Activated T-helper 2 cell treated with anti-CD3 and anti-CD28 coated beads, Interferon-gamma antibody, Interleukin-2, Interleukin-4, amounts not matched to agents 10 μg/mL and 5 μg/mL and 100 μg/mL, durations not matched to agents 14 hours and 24 hours and 36 hours (primary cell): ENCODE measurements around the gene GABRR3. TPM values are rescaled to one million over a fixed set of nuclear protein-coding genes. Genes with fewer than 3 reads are reported as not detected.

Source experiments
- DNase-seq: peaks from one replicate; pipeline ENCODE4 v3.0.0; 2021; ENCODE audit warnings: low spot score
- H3K27ac Mint-ChIP-seq: one replicate; pipeline ENCODE4 v1.8.0; 2021; ENCODE audit warnings: mixed read lengths
- H3K27me3 Mint-ChIP-seq: one replicate; pipeline ENCODE4 v1.8.0; 2021; ENCODE audit warnings: low read depth, mixed read lengths
- H3K36me3 Mint-ChIP-seq: one replicate; pipeline ENCODE4 v1.8.0; 2021; ENCODE audit warnings: low read depth, mixed read lengths
- H3K4me1 Mint-ChIP-seq: one replicate; pipeline ENCODE4 v1.8.0; 2021; ENCODE audit warnings: low read depth, mixed read lengths
- H3K4me3 Mint-ChIP-seq: one replicate; pipeline ENCODE4 v1.8.0; 2021; ENCODE audit warnings: low read depth, mild to moderate bottlenecking, moderate library complexity, mixed read lengths
- H3K9me3 Mint-ChIP-seq: one replicate; pipeline ENCODE4 v1.8.0; 2021; ENCODE audit warnings: mixed read lengths
- intact Hi-C: fragments of 100-400 bp; cut with micrococcal nuclease; formaldehyde crosslinking; loops from one replicate; pipeline ENCODE4 v1.15.1; 2023
- total RNA-seq: library from RNA; stranded (reverse); gene quantifications from 2 replicates; pipeline ENCODE4 v1.2.3, GENCODE V29; 2022

GABRR3 gene
- total RNA-seq, 1 donor from 2014 or later = not detected

- H3K27ac Mint-ChIP-seq = no peak overlapping the region
- H3K4me3 Mint-ChIP-seq = no peak overlapping the region
- no peaks in the 10 kb centered on the region for H3K36me3 Mint-ChIP-seq
- H3K9me3 Mint-ChIP-seq = no peaks in the 10 kb centered on the region
- H3K27me3 Mint-ChIP-seq = peaks cover 6% of the 10 kb centered on the region
- DNase-seq = no peak
- H3K4me1 Mint-ChIP-seq = peaks cover 28% of the 10 kb centered on the region
- intact Hi-C loops = no loop called here
Measured at GRCh38 chr3:97994328-97994945, 40.7 kb downstream of the GABRR3 start.

DNA sequence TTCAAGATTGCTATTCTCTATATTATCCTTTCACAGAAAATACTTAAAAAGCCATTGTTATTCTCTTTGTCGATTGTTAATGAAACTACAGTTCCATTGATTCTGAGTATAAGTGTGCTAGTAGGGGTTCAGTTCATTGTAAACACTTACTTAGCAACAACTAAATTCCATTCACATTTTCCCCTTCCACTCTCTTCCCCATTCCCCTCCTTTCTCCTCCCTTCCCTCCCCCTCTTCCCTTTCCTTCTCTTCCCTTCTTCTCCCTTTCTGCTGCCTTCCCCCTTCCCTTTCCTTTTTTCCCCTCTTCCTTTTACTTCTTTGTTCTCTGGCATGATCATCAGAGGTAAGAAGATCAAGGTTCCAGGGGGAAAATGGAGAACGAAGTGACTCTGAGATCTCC, 41.6 kb downstream of the GABRR3 start:
- intact Hi-C loops = no loop called here
- DNase-seq = no peak
- peaks cover 5% of the 10 kb centered on the region for H3K9me3 Mint-ChIP-seq
- H3K4me3 Mint-ChIP-seq = no peak overlapping the region
- H3K27ac Mint-ChIP-seq = no peak overlapping the region
- peaks cover 2% of the 10 kb centered on the region for H3K36me3 Mint-ChIP-seq
- H3K4me1 Mint-ChIP-seq = peaks cover 26% of the 10 kb centered on the region
- peaks cover 6% of the 10 kb centered on the region for H3K27me3 Mint-ChIP-seq

DNA sequence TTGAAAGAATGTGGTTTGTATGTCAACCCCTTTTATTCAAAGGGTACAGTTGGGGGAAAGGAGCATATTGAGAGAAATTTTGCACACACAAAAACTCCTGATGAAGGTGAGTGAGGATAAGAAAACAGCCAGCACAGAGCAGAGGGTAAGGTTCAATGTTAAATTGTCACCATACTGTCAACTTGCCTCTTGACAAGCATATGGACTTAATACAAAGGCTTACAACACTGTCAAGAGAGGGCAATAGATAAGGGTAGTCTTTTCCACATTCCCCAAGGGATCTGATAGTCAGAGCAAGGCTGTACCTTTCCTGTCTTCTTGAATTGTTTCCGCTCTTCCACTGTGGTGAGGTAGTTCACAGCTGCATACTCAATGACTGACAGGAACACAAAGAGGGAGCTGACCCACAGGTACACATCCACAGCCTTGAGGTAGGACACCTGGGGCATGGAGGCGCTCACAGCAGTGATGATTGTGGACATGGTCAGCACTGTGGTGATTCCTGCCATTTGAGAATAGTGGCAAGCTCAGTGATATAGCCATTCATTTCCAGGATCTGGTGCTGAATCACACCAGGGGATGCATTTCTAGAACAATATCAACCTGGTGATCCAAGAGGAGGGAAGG, 42.5 kb downstream of the GABRR3 start:
- Mint-ChIP-seq H3K4me3 (no peak overlapping the region), H3K27ac (no peak overlapping the region), H3K27me3 (peaks cover 6% of the 10 kb centered on the region)

GRCh38 chr3:97991293-97991682, 43.8 kb downstream of the GABRR3 start:
- peak overlapping the region; percentile 51 for H3K4me3 Mint-ChIP-seq

More for the DNA sequence above, 42.5 kb downstream of the GABRR3 start:
- H3K9me3 Mint-ChIP-seq = peaks cover 14% of the 10 kb centered on the region
- DNase-seq = no peak
- H3K36me3 Mint-ChIP-seq = peaks cover 9% of the 10 kb centered on the region
- peaks cover 28% of the 10 kb centered on the region for H3K4me1 Mint-ChIP-seq
- intact Hi-C loops = no loop called here

DNA sequence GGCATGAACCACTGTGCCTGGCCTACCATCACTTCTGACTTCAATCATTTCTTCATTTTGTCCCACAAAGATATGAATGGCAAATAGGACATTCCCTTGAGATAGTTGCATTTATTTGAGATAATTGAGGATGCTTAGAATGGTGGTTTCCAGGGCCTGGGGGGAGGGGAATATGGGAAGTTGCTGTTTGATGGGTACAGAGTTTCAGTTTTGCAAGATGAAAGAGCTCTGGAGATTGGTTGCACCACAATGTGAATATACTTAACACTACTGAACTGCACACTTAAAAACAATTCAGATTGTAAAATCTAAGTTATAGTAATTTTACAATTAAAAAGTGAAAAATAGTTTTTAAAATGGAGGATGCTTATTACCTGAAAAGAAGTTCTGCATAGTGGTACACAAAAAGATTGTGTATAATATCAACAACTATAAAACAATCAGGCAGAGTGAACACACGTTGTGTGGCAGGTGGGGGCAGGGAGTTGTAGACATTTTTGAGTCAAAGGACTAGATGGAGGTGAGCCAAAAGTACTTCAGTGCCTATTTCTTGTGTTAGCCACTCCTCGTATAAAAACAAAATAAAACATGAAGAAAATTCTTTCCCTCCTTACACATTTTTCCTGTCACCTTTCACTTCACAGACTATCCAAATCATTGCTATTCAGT, 44.4 kb downstream of the GABRR3 start:
- H3K27ac Mint-ChIP-seq = no peak overlapping the region
- H3K27me3 Mint-ChIP-seq = peaks cover 6% of the 10 kb centered on the region
- peaks cover 15% of the 10 kb centered on the region for H3K9me3 Mint-ChIP-seq
- intact Hi-C loops = loop anchor here (1.0 to 2.0 kb wide), 2 partner anchors 8 to 18 kb away; partner anchors contain the start of gene RIOX2
- peaks cover 25% of the 10 kb centered on the region for H3K4me1 Mint-ChIP-seq
- peak overlapping the region; percentile 51 for H3K4me3 Mint-ChIP-seq
- peaks cover 9% of the 10 kb centered on the region for H3K36me3 Mint-ChIP-seq
- DNase-seq = no peak

More at GRCh38 chr3:97991293-97991682, 43.8 kb downstream of the GABRR3 start:
- peaks cover 6% of the 10 kb centered on the region for H3K27me3 Mint-ChIP-seq
- H3K4me1 Mint-ChIP-seq = peaks cover 25% of the 10 kb centered on the region
- H3K36me3 Mint-ChIP-seq = peaks cover 9% of the 10 kb centered on the region
- intact Hi-C loops = loop anchor here (2.0 kb wide), 1 partner anchor 18 kb away; the partner anchor contains the start of gene RIOX2
- H3K9me3 Mint-ChIP-seq = peaks cover 15% of the 10 kb centered on the region
- H3K27ac Mint-ChIP-seq = no peak overlapping the region
- DNase-seq = no peak

GRCh38 chr3:97988784-97989568, 46.1 kb downstream of the GABRR3 start:
- Mint-ChIP-seq H3K4me1 (peaks cover 25% of the 10 kb centered on the region), H3K4me3 (no peak overlapping the region), H3K36me3 (peaks cover 9% of the 10 kb centered on the region), H3K27me3 (peaks cover 4% of the 10 kb centered on the region), H3K27ac (peak overlapping the region; percentile 1), H3K9me3 (peaks cover 15% of the 10 kb centered on the region)
- no peak for DNase-seq
- intact Hi-C loops = no loop called here

GRCh38 chr3:97987306-97987705, 47.8 kb downstream of the GABRR3 start:
- H3K27me3 Mint-ChIP-seq = no peaks in the 10 kb centered on the region
- no peak overlapping the region for H3K27ac Mint-ChIP-seq
- peaks cover 9% of the 10 kb centered on the region for H3K36me3 Mint-ChIP-seq
- H3K4me1 Mint-ChIP-seq = peaks cover 33% of the 10 kb centered on the region
- peaks cover 15% of the 10 kb centered on the region for H3K9me3 Mint-ChIP-seq
- H3K4me3 Mint-ChIP-seq = no peak overlapping the region
- no peak for DNase-seq
- intact Hi-C loops = no loop called here

- DNase-seq = no peak
- peaks cover 29% of the 10 kb centered on the region for H3K4me1 Mint-ChIP-seq
- no peak overlapping the region for H3K4me3 Mint-ChIP-seq
- peaks cover 13% of the 10 kb centered on the region for H3K36me3 Mint-ChIP-seq
- intact Hi-C loops = loop anchor here (2.0 to 5.0 kb wide), 3 partner anchors 39 to 573 kb away; no protein-coding TSS in a partner anchor
- no peaks in the 10 kb centered on the region for H3K27me3 Mint-ChIP-seq
- H3K9me3 Mint-ChIP-seq = peaks cover 14% of the 10 kb centered on the region
- H3K27ac Mint-ChIP-seq = no peak overlapping the region
Measured at GRCh38 chr3:97983933-97984491, 51.1 kb downstream of the GABRR3 start.

DNA sequence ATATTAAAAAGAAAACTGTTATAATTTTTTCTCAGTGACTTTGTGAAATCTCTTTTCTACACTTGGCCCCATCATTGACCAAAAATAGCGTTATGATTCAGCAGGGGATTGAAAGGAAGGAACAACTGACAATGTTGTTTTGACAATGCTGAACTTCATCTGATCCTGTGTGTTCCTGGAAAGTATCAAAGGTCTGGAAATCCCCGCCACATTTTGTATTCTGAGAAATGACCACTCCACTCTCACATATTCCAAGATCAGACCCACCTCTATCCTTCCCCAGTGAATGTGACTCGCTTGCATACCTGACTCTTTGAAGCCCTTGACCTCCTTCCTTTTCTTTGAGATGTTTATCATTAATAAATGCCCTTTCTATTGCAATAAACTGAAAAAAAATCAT, 53.2 kb downstream of the GABRR3 start:
- Mint-ChIP-seq H3K4me3 (peak overlapping the region; percentile 1), H3K27ac (peak overlapping the region; percentile 70), H3K27me3 (no peaks in the 10 kb centered on the region), H3K36me3 (peaks cover 5% of the 10 kb centered on the region), H3K4me1 (peaks cover 27% of the 10 kb centered on the region), H3K9me3 (no peaks in the 10 kb centered on the region)
- intact Hi-C loops = loop anchor here (1.0 to 5.0 kb wide), 5 partner anchors 8 to 575 kb away; partner anchors contain the start of gene RIOX2
- no peak for DNase-seq

- Mint-ChIP-seq H3K27me3 (no peaks in the 10 kb centered on the region), H3K36me3 (peaks cover 5% of the 10 kb centered on the region), H3K4me3 (no peak overlapping the region), H3K9me3 (no peaks in the 10 kb centered on the region), H3K27ac (no peak overlapping the region), H3K4me1 (peaks cover 36% of the 10 kb centered on the region)
- intact Hi-C loops = loop anchor here (5.0 kb wide), 2 partner anchors 107 to 578 kb away; no protein-coding TSS in a partner anchor
- DNase-seq = no peak
Measured at GRCh38 chr3:97979610-97980009, 55.5 kb downstream of the GABRR3 start.

GRCh38 chr3:97975466-97975865, 59.6 kb downstream of the GABRR3 start:
- intact Hi-C loops = no loop called here
- Mint-ChIP-seq H3K27me3 (no peaks in the 10 kb centered on the region), H3K27ac (no peak overlapping the region), H3K9me3 (no peaks in the 10 kb centered on the region), H3K36me3 (peaks cover 5% of the 10 kb centered on the region), H3K4me3 (no peak overlapping the region), H3K4me1 (peaks cover 38% of the 10 kb centered on the region)
- DNase-seq = no peak

GRCh38 chr3:97974996-97975395, 60.1 kb downstream of the GABRR3 start:
- Mint-ChIP-seq H3K27ac (no peak overlapping the region), H3K9me3 (no peaks in the 10 kb centered on the region), H3K4me1 (peaks cover 41% of the 10 kb centered on the region), H3K27me3 (no peaks in the 10 kb centered on the region), H3K4me3 (peak overlapping the region; percentile 5), H3K36me3 (peaks cover 3% of the 10 kb centered on the region)
- intact Hi-C loops = loop anchor here (5.0 kb wide), 1 partner anchor 62 kb away; the partner anchor contains the start of gene GABRR3
- no peak for DNase-seq
